BJ (cell line): ENCODE data around the gene HDAC11. TPM values are rescaled to one million over a fixed set of nuclear protein-coding genes. Genes with fewer than 3 reads are reported as not detected.

Source experiments
- CTCF ChIA-PET: fragments of 350-600 bp; formaldehyde crosslinking; extraction: SDS; loops from one replicate; lab custom pipeline; 2021; ENCODE audit warnings: antibody characterized with exemption, inconsistent platforms; lab: Yijun Ruan, JAX
- POLR2A ChIA-PET: fragments of 300-600 bp; sonication (Branson Sonifier 250); formaldehyde crosslinking; extraction: SDS; loops from one replicate; lab custom pipeline; 2021; ENCODE audit warnings: antibody characterized with exemption; lab: Charles Lee
- DNase-seq: peaks from one replicate; pipeline ENCODE4 v3.0.0-alpha.2; 2011; ENCODE audit warnings: low read depth
- H3K27me3 ChIP-seq: 2 replicates; pipeline ENCODE4 v1.6.0; 2011; ENCODE audit warnings: low read length; ENCODE audit not compliant: control insufficient read depth, insufficient read depth
- H3K36me3 ChIP-seq: 2 replicates; pipeline ENCODE4 v1.5.1; 2011; ENCODE audit warnings: low read length; ENCODE audit not compliant: control insufficient read depth, insufficient read depth
- H3K4me3 ChIP-seq: 2 replicates; pipeline ENCODE4 v1.5.1; 2011; ENCODE audit warnings: low read depth, mild to moderate bottlenecking, control low read depth, low read length
- polyA plus RNA-seq: library from polyadenylated mRNA; depleted of rRNA; stranded (reverse); fragments of >200 nt; gene quantifications from 2 replicates; pipeline ENCODE4 v1.2.3, GENCODE V29; 2011; rRNA removed
- small RNA-seq: library from RNA; depleted of rRNA; stranded (forward); fragments of <200 nt; gene quantifications from one replicate; pipeline ENCODE3, GENCODE V24; 2012; ENCODE audit warnings: low replicate concordance, low read depth; ENCODE audit not compliant: insufficient read length
- TF ChIP-seq, protein P1 (sequence below): IDR thresholded peaks from 2 replicates; pipeline ENCODE4 v1.5.1; 2011; ENCODE audit warnings: low read depth, mild to moderate bottlenecking, control low read depth, inconsistent platforms, low read length, moderate library complexity; ENCODE audit not compliant: insufficient read depth

Gene HDAC11
- polyA plus RNA-seq, 1 experiment = 16.0 TPM

DNA sequence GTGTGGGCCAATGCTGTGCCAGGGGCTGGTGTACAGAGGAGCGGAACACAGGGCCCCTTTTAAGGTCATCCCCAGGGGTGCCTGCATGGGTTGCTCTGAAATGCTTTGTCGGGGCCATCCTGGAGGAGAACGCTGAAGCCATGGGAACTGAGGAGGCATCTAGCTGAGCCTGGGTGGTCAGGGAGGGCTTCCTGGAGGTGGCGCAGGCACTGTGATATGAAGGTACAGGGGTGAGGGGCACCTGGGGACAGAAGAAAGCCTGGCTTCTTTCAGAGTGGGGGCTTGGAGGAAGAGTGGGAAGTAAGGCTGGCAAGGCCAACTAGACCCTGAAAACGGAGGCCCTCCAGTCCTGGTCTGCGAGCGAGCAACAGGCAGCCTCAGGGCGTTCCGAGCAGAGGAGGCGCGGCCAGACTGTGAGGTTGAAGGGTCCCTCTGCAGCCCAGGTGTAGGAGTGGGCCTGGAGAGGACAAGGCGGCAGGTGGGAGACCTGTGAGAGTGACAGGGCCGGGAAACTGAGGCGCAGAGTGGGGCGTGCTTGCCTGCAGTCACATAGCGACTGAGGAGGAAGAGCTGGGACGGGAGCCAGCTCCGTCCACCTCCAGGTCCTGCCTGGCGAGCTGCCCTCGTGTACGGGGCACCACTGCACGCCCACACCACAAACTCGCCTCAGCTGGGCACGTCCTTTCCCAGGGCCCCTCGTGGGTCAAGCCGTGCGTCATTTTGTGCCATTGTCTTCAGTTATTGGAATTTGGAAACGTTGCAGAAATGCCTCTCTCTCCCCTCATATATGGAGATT lies 72.9 kb downstream of the HDAC11 start:
- DNase-seq = no peak
- ChIA-PET POLR2A (no interaction called here), CTCF (interaction anchor here (1.2 to 3.0 kb wide), 3 partner anchors 48 to 95 kb away, joined by 3 to 10 read pairs (median 4); no protein-coding TSS in a partner anchor)
- Histone ChIP-seq H3K36me3 (peaks cover 2% of the 10 kb centered on the region), H3K4me3 (no peak overlapping the region), H3K27me3 (no peaks in the 10 kb centered on the region)
- TF ChIP-seq, protein P1, sequence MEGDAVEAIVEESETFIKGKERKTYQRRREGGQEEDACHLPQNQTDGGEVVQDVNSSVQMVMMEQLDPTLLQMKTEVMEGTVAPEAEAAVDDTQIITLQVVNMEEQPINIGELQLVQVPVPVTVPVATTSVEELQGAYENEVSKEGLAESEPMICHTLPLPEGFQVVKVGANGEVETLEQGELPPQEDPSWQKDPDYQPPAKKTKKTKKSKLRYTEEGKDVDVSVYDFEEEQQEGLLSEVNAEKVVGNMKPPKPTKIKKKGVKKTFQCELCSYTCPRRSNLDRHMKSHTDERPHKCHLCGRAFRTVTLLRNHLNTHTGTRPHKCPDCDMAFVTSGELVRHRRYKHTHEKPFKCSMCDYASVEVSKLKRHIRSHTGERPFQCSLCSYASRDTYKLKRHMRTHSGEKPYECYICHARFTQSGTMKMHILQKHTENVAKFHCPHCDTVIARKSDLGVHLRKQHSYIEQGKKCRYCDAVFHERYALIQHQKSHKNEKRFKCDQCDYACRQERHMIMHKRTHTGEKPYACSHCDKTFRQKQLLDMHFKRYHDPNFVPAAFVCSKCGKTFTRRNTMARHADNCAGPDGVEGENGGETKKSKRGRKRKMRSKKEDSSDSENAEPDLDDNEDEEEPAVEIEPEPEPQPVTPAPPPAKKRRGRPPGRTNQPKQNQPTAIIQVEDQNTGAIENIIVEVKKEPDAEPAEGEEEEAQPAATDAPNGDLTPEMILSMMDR = no peak

DNA sequence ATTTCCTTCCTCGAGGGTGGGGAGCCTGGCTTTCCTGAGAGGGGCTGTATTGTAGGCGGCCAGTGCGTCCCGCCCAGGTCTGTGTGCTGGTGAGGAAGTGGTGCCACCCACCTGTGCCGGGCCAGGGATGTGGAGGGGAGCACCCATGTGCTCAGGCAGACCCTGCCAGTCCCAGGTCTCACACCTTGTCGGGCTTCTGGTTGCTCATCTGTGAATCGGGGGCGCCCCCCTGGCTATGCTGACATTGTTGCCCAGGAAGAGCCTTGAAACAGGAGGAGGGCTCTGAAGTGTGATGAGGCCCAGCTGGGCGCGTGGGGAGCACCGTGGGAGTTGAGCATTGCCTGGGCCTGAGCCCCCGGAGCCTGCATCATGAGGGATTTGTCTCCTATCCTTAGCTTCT lies 73.6 kb downstream of the HDAC11 start:
- ChIA-PET POLR2A (no interaction called here), CTCF (interaction anchor here (1.2 kb wide), 1 partner anchor 47 kb away, joined by 3 read pairs; no protein-coding TSS in a partner anchor)
- H3K4me3 ChIP-seq = no peak overlapping the region
- H3K27me3 ChIP-seq = no peaks in the 10 kb centered on the region
- H3K36me3 ChIP-seq = peaks cover 2% of the 10 kb centered on the region
- TF ChIP-seq, protein P1 = no peak
- no peak for DNase-seq

DNA sequence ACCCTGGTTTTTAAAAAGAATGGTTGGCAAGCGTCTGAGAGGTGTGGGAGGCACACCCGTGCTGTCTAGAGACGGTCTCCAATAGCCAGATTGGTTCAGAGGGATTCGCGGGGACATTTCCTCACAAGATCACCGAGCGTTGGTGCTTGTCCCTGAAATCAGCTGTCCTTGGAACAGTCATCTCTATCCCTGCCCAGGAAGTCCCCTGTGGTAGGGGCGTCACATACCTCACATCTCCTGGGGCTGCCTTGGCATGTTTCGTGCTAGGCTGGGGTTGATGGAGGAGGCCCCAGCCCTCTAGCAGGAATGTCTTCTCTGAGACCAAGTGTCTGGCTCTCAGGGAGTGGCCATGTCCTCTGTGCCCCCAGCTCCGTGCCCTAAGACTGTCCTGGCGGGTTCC lies 75.6 kb downstream of the HDAC11 start:
- TF ChIP-seq, protein P1 = no peak
- Histone ChIP-seq H3K4me3 (no peak overlapping the region), H3K27me3 (no peaks in the 10 kb centered on the region), H3K36me3 (peaks cover 5% of the 10 kb centered on the region)
- DNase-seq = no peak
- ChIA-PET POLR2A (no interaction called here), CTCF (no interaction called here)

Small RNA genes within 50 kb of the gene (small RNA-seq; reads per million reads assigned to genes)
- gene AC027124.2 = not detected

Other genes starting within 250 kb of the HDAC11 start
- gene NUP210, start 60.0 kb upstream of the HDAC11 start, polyA plus RNA-seq = 0.13 and 0.32 TPM in 2 replicates
- 131 and 248 TPM in 2 replicates for gene FBLN2, start 68.8 kb downstream of the HDAC11 start, polyA plus RNA-seq